Measurements from ENCODE around the gene TMEM109. TPM values are rescaled to one million over a fixed set of nuclear protein-coding genes. Genes with fewer than 3 reads are reported as not detected.
A peak's percentile ranks its signal among the peaks of the same experiment; 100 is the strongest.

The TMEM109 gene
- total and polyA plus RNA-seq, 2 of the 13 experiments (the other 11 are each of a cell fraction or from before 2014, with no cell fraction given): 7.7 to 18.0 TPM

DNA sequence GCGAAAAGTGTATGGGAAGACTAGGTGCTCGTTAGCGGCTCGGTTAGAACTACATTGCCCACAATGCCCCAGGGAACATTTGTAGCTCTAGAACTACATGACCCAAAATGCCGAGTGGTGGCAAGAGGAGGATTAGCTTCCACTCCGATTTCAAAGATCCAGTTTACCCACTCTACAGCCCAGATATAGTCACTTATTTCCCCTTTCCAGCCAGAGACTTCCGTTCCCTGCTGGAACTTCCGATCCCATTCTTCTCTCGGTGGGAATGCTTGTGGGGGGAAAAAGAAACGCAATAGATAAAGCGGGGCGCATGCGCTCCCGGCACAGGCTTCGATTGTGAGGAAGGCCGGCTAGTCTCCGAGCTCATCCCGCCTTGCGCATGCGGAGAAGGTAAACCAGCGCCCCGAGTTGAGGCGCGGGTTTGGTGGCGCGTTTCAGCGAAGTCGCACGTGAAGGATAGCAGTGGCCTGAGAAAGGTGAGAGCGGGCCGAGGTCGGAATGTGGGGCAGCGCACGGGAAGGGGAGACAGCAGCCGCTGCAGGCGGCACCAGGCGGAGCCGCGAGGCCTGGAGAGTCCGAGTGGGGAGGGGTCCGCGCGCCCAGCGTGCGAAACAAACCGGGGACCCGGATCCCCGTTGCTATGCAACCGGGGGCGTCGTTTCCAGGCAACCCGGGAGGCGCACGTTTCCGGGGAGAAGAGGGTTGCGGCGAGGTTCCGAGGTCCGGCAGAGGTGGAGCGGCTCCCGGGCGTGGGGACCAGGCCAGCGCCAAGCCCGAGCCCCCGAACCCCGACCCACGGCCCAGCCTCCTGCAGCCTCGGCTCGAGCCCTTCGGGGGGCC lies at the start of gene TMEM109 (continued):
- TF ChIP-seq, protein P1, sequence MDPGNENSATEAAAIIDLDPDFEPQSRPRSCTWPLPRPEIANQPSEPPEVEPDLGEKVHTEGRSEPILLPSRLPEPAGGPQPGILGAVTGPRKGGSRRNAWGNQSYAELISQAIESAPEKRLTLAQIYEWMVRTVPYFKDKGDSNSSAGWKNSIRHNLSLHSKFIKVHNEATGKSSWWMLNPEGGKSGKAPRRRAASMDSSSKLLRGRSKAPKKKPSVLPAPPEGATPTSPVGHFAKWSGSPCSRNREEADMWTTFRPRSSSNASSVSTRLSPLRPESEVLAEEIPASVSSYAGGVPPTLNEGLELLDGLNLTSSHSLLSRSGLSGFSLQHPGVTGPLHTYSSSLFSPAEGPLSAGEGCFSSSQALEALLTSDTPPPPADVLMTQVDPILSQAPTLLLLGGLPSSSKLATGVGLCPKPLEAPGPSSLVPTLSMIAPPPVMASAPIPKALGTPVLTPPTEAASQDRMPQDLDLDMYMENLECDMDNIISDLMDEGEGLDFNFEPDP (CRISPR knock-in tag; conservative IDR thresholded peaks at IDR 0.05): no peak
- TF ChIP-seq SNAI1 (CRISPR knock-in tag; IDR thresholded peaks at IDR 0.05; ENCODE audit: borderline replicate concordance) (no peak), ZNF562 (CRISPR knock-in tag; IDR thresholded peaks at IDR 0.05; ENCODE audit: borderline replicate concordance) (no peak), TAF15 (IDR thresholded peaks at IDR 0.05; ENCODE audit: low read depth, low read length, poor library complexity, severe bottlenecking) (no peak), ZNF670 (CRISPR knock-in tag; IDR thresholded peaks at IDR 0.05; ENCODE audit: borderline replicate concordance) (no peak; the same call in 1 of the 2 replicates), XRCC5 (optimal IDR thresholded peaks at IDR 0.05; ENCODE audit: low read length) (no peak), ZNF329 (CRISPR knock-in tag; IDR thresholded peaks at IDR 0.05; ENCODE audit: low read depth) (peak; percentile 50; the same call in 1 of the 2 replicates), TP53 (CRISPR knock-in tag; conservative IDR thresholded peaks at IDR 0.05) (no peak), ZNF672 (CRISPR knock-in tag; IDR thresholded peaks at IDR 0.05) (no peak), DNMT1 (CRISPR knock-in tag; IDR thresholded peaks at IDR 0.05) (no peak), KDM3A (CRISPR knock-in tag; IDR thresholded peaks at IDR 0.05; ENCODE audit: low read depth) (no peak), NFIB (CRISPR knock-in tag; IDR thresholded peaks at IDR 0.05; ENCODE audit: borderline replicate concordance) (no peak), SYNCRIP (IDR thresholded peaks at IDR 0.05; ENCODE audit: insufficient read depth, low read depth, low read length) (no peak), PRMT3 (CRISPR knock-in tag; IDR thresholded peaks at IDR 0.05; ENCODE audit: borderline replicate concordance, low read depth) (no peak)
- TF ChIP-seq, protein P2, sequence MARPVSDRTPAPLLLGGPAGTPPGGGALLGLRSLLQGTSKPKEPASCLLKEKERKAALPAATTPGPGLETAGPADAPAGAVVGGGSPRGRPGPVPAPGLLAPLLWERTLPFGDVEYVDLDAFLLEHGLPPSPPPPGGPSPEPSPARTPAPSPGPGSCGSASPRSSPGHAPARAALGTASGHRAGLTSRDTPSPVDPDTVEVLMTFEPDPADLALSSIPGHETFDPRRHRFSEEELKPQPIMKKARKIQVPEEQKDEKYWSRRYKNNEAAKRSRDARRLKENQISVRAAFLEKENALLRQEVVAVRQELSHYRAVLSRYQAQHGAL (CRISPR knock-in tag; IDR thresholded peaks at IDR 0.05; ENCODE audit: not compliant biosample characterization): no peak
- TF ChIP-seq, protein P3, sequence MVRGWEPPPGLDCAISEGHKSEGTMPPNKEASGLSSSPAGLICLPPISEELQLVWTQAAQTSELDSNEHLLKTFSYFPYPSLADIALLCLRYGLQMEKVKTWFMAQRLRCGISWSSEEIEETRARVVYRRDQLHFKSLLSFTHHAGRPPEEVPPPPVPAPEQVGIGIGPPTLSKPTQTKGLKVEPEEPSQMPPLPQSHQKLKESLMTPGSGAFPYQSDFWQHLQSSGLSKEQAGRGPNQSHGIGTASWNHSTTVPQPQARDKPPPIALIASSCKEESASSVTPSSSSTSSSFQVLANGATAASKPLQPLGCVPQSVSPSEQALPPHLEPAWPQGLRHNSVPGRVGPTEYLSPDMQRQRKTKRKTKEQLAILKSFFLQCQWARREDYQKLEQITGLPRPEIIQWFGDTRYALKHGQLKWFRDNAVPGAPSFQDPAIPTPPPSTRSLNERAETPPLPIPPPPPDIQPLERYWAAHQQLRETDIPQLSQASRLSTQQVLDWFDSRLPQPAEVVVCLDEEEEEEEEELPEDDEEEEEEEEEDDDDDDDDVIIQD (CRISPR knock-in tag; IDR thresholded peaks at IDR 0.05; ENCODE audit: low read depth): no peak
- TF ChIP-seq, protein P4, sequence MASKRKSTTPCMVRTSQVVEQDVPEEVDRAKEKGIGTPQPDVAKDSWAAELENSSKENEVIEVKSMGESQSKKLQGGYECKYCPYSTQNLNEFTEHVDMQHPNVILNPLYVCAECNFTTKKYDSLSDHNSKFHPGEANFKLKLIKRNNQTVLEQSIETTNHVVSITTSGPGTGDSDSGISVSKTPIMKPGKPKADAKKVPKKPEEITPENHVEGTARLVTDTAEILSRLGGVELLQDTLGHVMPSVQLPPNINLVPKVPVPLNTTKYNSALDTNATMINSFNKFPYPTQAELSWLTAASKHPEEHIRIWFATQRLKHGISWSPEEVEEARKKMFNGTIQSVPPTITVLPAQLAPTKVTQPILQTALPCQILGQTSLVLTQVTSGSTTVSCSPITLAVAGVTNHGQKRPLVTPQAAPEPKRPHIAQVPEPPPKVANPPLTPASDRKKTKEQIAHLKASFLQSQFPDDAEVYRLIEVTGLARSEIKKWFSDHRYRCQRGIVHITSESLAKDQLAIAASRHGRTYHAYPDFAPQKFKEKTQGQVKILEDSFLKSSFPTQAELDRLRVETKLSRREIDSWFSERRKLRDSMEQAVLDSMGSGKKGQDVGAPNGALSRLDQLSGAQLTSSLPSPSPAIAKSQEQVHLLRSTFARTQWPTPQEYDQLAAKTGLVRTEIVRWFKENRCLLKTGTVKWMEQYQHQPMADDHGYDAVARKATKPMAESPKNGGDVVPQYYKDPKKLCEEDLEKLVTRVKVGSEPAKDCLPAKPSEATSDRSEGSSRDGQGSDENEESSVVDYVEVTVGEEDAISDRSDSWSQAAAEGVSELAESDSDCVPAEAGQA (IDR thresholded peaks at IDR 0.05; ENCODE audit: low read depth): no peak
- TF ChIP-seq, protein P4 (CRISPR knock-in tag; IDR thresholded peaks at IDR 0.05; ENCODE audit: borderline replicate concordance): 0 out of 2 replicates have a peak, but pooled peaks have one; percentile 65
